Panc1 (cell line): ENCODE results near the gene ARID4A. TPM values are rescaled to one million over a fixed set of nuclear protein-coding genes. Genes with fewer than 3 reads are reported as not detected.

Experiments
- ATAC-seq: fragments of 200-7000 bp; cut with Tn5 transposase; 2 replicates; pipeline ENCODE4 v1.9.1; 2020; ENCODE audit warnings: mild to moderate bottlenecking, moderate library complexity
- BruUV-seq: library from RNA; stranded (reverse); fragments of 400-500 nt; replicated peaks from 2 replicates; lab custom pipeline; 2021; lab: Mats Ljungman, UMichigan
- CTCF ChIA-PET: fragments of 300-600 bp; sonication (Branson Sonifier 250); formaldehyde crosslinking; loops from one replicate; lab custom pipeline; 2022; ENCODE audit warnings: antibody characterized with exemption; lab: Charles Lee
- POLR2A ChIA-PET: fragments of 300-600 bp; sonication (Branson Sonifier 250); formaldehyde crosslinking; loops from one replicate; lab custom pipeline; 2022; ENCODE audit warnings: antibody characterized with exemption; lab: Charles Lee
- DNase-seq: peaks from one replicate; pipeline ENCODE4 v3.0.0-alpha.2; 2010; ENCODE audit warnings: low read depth, low spot score
- H3K27ac ChIP-seq: 2 replicates; pipeline ENCODE4 v1.5.1; 2011; ENCODE audit warnings: mild to moderate bottlenecking, low read length, inconsistent platforms
- H3K27me3 ChIP-seq: fragments of 200-500 bp; sonication (Bioruptor generic); 2 replicates; pipeline ENCODE4 v1.6.0; 2014; ENCODE audit warnings: low read length, inconsistent platforms; ENCODE audit not compliant: control insufficient read depth, insufficient read depth
- H3K36me3 ChIP-seq: fragments of 200-500 bp; sonication (Bioruptor generic); 2 replicates; pipeline ENCODE4 v1.5.1; 2014; ENCODE audit warnings: inconsistent platforms, mild to moderate bottlenecking, low read length, moderate library complexity; ENCODE audit not compliant: control insufficient read depth, insufficient read depth
- H3K4me1 ChIP-seq: 2 replicates; pipeline ENCODE4 v1.5.1; 2011; ENCODE audit warnings: inconsistent platforms, mild to moderate bottlenecking, low read length, moderate library complexity; ENCODE audit not compliant: control insufficient read depth, insufficient read depth
- H3K4me3 ChIP-seq, 2 experiments: 2 replicates each; pipeline ENCODE4 v1.5.1; 2011 to 2012; ENCODE audit warnings: low read depth in 2 of 2, low read length in 2 of 2, mild to moderate bottlenecking in 2 of 2, inconsistent platforms in 1 of 2, moderate library complexity in 1 of 2
- H3K9me3 ChIP-seq: fragments of 200-500 bp; sonication (Bioruptor generic); 2 replicates; pipeline ENCODE4 v1.5.1; 2014; ENCODE audit warnings: low read depth, mild to moderate bottlenecking, inconsistent platforms, low read length, moderate library complexity; ENCODE audit not compliant: control insufficient read depth, insufficient read depth
- POLR2AphosphoS5 ChIP-seq: IDR thresholded peaks from 2 replicates; pipeline ENCODE4 v1.6.1; 2012; ENCODE audit warnings: mild to moderate bottlenecking, low read depth, low read length, moderate library complexity
- REST ChIP-seq, 2 experiments: IDR thresholded peaks; 2 replicates each; pipeline ENCODE4 v1.6.1; 2011 to 2012; ENCODE audit warnings: low read depth in 2 of 2, control low read depth in 1 of 2, low read length in 1 of 2, mild to moderate bottlenecking in 1 of 2, moderate library complexity in 1 of 2; ENCODE audit not compliant: insufficient read depth in 1 of 2
- SIN3A ChIP-seq: IDR thresholded peaks from 2 replicates; pipeline ENCODE4 v1.6.1; 2012; ENCODE audit warnings: low read depth, mild to moderate bottlenecking, low read length, moderate library complexity, borderline replicate concordance; ENCODE audit not compliant: insufficient read depth
- TCF7L2 ChIP-seq: IDR thresholded peaks from 2 replicates; pipeline ENCODE4 v1.6.1; 2011; ENCODE audit warnings: mild to moderate bottlenecking, low read depth, low read length, inconsistent platforms
- in situ Hi-C: cut with HindIII; loops from 2 replicates; pipeline ENCODE4 v1.10.0; 2016; ENCODE audit warnings: low sequenced_read_pairs, low pct_unique_long_range_greater_than_20kb
- intact Hi-C: fragments of 100-400 bp; cut with micrococcal nuclease; formaldehyde crosslinking; loops from one replicate; pipeline ENCODE4 v1.10.0; 2022; ENCODE audit not compliant: unreplicated experiment
- total RNA-seq: library from RNA; stranded (reverse); gene quantifications from one replicate; pipeline ENCODE4 v1.2.1, GENCODE V29; 2021; ENCODE audit not compliant: unreplicated experiment
- TF ChIP-seq, protein P1 (sequence below): fragments of 450-650 bp; IDR thresholded peaks from 2 replicates; pipeline ENCODE4 v1.5.1; 2017; ENCODE audit warnings: mild to moderate bottlenecking

ARID4A gene
- total RNA-seq, 1 experiment from 2014 or later: 11.4 TPM

DNA sequence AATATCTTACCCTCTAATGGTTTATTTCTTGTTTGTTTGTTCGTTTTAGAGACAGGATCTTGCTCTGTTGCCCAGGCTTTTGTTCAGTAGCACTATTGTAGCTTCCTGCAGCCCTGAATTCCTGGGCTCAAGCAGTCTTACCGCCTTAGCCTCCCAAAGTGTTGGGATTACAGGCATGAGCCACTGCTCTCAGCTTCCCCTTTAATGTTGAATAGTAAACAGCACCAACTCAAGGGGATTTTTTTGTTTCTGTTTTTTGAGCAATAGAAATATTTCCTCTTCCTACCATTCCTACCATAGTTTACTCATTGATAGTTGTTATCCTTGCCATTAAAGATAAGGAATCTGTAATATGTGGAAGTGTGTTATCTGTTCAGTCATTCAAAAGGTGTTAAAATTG is 10.7 kb downstream of the ARID4A start:
- POLR2A ChIA-PET: no interaction called here
- Histone ChIP-seq H3K36me3 (peaks cover 4% of the 10 kb centered on the region; the same call in 1 of the 2 replicates), H3K4me3 (no peak overlapping the region), H3K27ac (no peak overlapping the region), H3K4me1 (no peaks in the 10 kb centered on the region), H3K9me3 (no peaks in the 10 kb centered on the region), H3K27me3 (no peaks in the 10 kb centered on the region)
- no TSS peak for BruUV-seq
- no peak for ATAC-seq
- in situ Hi-C loops: no loop called here
- intact Hi-C loops: no loop called here
- TF ChIP-seq REST (IDR thresholded peaks at IDR 0.05; ENCODE audit: insufficient read depth in 1 of 2, low read depth in 2 of 2, low read length in 1 of 2) (no peak), TCF7L2 (no peak), SIN3A (no peak), POLR2AphosphoS5 (no peak)
- TF ChIP-seq, protein P1, sequence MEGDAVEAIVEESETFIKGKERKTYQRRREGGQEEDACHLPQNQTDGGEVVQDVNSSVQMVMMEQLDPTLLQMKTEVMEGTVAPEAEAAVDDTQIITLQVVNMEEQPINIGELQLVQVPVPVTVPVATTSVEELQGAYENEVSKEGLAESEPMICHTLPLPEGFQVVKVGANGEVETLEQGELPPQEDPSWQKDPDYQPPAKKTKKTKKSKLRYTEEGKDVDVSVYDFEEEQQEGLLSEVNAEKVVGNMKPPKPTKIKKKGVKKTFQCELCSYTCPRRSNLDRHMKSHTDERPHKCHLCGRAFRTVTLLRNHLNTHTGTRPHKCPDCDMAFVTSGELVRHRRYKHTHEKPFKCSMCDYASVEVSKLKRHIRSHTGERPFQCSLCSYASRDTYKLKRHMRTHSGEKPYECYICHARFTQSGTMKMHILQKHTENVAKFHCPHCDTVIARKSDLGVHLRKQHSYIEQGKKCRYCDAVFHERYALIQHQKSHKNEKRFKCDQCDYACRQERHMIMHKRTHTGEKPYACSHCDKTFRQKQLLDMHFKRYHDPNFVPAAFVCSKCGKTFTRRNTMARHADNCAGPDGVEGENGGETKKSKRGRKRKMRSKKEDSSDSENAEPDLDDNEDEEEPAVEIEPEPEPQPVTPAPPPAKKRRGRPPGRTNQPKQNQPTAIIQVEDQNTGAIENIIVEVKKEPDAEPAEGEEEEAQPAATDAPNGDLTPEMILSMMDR: no peak
- CTCF ChIA-PET: no interaction called here
- no peak for DNase-seq

DNA sequence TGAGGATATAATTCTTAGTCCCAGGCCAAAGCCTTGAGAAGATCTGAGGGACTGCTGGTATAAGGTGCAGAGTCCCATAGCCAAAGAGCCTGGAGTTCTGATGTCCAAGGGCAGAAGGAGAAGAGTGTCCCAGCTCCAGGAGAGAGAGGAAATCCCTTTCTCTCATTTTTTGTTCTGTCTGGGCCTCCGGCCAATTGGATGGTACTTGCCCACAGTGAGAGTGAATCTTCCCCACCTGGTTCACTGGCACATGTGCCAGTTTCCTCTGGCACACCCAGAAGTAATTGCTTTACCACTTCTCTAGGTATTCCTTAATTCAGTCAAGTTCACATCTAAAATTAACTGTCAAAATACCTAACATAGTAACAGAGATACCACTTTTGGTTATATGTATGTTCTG is 15.3 kb downstream of the ARID4A start:
- Histone ChIP-seq H3K27ac (no peak overlapping the region), H3K4me3 (no peak overlapping the region), H3K36me3 (peaks cover 2% of the 10 kb centered on the region; the same call in 1 of the 2 replicates), H3K27me3 (no peaks in the 10 kb centered on the region), H3K4me1 (no peaks in the 10 kb centered on the region), H3K9me3 (no peaks in the 10 kb centered on the region)
- TF ChIP-seq SIN3A: no peak
- TF ChIP-seq TCF7L2: no peak
- no peak for TF ChIP-seq REST (IDR thresholded peaks at IDR 0.05; ENCODE audit: insufficient read depth in 1 of 2, low read depth in 2 of 2, low read length in 1 of 2)
- TF ChIP-seq POLR2AphosphoS5: no peak
- TF ChIP-seq, protein P1: no peak
- BruUV-seq: no TSS peak
- ChIA-PET CTCF (no interaction called here), POLR2A (no interaction called here)
- DNase-seq: no peak
- in situ Hi-C loops: no loop called here
- ATAC-seq: no peak
- intact Hi-C loops: no loop called here
